IMR-90 (cell line): ENCODE measurements around the gene TMEM158. TPM values are rescaled to one million over a fixed set of nuclear protein-coding genes. Genes with fewer than 3 reads are reported as not detected.

Experiments
- ATAC-seq: fragments of 200-7000 bp; cut with Tn5 transposase; 2 replicates; pipeline ENCODE4 v1.9.1; 2020; ENCODE audit warnings: low read depth, mild to moderate bottlenecking, moderate library complexity
- BruUV-seq: library from RNA; stranded (reverse); fragments of 400-500 nt; replicated peaks from 2 replicates; lab custom pipeline; 2021; lab: Mats Ljungman, UMichigan
- CTCF ChIA-PET: fragments of 300-600 bp; formaldehyde crosslinking; extraction: SDS; loops from one replicate; lab custom pipeline; 2021; ENCODE audit warnings: antibody characterized with exemption; lab: Yijun Ruan, JAX
- POLR2A ChIA-PET: fragments of 300-600 bp; sonication (Branson Sonifier 250); formaldehyde crosslinking; loops from one replicate; lab custom pipeline; 2022; ENCODE audit warnings: antibody characterized with exemption; ENCODE audit not compliant: unreplicated experiment; lab: Charles Lee
- DNase-seq: peaks from one replicate; pipeline ENCODE4 v3.0.0; 2013
- H2AFZ ChIP-seq: replicated peaks from 2 replicates; pipeline ENCODE3; 2013; ENCODE audit warnings: low read length, mild to moderate bottlenecking; ENCODE audit not compliant: poor library complexity
- H2AK5ac ChIP-seq: 2 replicates; pipeline ENCODE4 v1.6.1; 2013; ENCODE audit warnings: low read depth, low read length, inconsistent platforms
- H2AK9ac ChIP-seq: replicated peaks from 2 replicates; pipeline ENCODE3; 2013; ENCODE audit warnings: mild to moderate bottlenecking, low read depth, low read length, moderate library complexity; ENCODE audit not compliant: poor library complexity
- H2BK120ac ChIP-seq: 2 replicates; pipeline ENCODE4 v1.6.1; 2013; ENCODE audit warnings: low read depth, low read length, inconsistent platforms
- H2BK15ac ChIP-seq: 3 replicates; pipeline ENCODE4 v1.6.1; 2013; ENCODE audit warnings: low read depth, low read length, inconsistent platforms
- H2BK20ac ChIP-seq: 2 replicates; pipeline ENCODE4 v1.6.1; 2013; ENCODE audit warnings: low read depth, mild to moderate bottlenecking, inconsistent platforms, low read length, moderate library complexity
- H2BK5ac ChIP-seq: 2 replicates; pipeline ENCODE4 v1.6.1; 2013; ENCODE audit warnings: mild to moderate bottlenecking, low read depth, low read length, inconsistent platforms; ENCODE audit not compliant: poor library complexity, severe bottlenecking
- H3K14ac ChIP-seq: replicated peaks from 2 replicates; pipeline ENCODE4 v1.6.1; 2013; ENCODE audit warnings: low read depth, low read length, inconsistent platforms
- H3K18ac ChIP-seq: 2 replicates; pipeline ENCODE4 v1.6.1; 2013; ENCODE audit warnings: low read depth, low read length, control low read depth
- H3K23ac ChIP-seq: 2 replicates; pipeline ENCODE4 v1.6.1; 2013; ENCODE audit warnings: low read depth, low read length, inconsistent platforms
- H3K27ac ChIP-seq: 2 replicates; pipeline ENCODE4 v1.5.1; 2013; ENCODE audit warnings: mild to moderate bottlenecking, control low read depth, low read length; ENCODE audit not compliant: insufficient read depth
- H3K27me3 ChIP-seq: 2 replicates; pipeline ENCODE4 v1.6.1; 2013; ENCODE audit warnings: low read length; ENCODE audit not compliant: control insufficient read depth, insufficient read depth
- H3K36me3 ChIP-seq: 2 replicates; pipeline ENCODE4 v1.6.1; 2013; ENCODE audit warnings: low read length, mixed read lengths; ENCODE audit not compliant: control insufficient read depth, insufficient read depth
- H3K4ac ChIP-seq: 2 replicates; pipeline ENCODE4 v1.6.1; 2013; ENCODE audit warnings: low read depth, low read length, inconsistent platforms
- H3K4me1 ChIP-seq: 2 replicates; pipeline ENCODE4 v1.6.1; 2013; ENCODE audit warnings: low read length, mixed read lengths; ENCODE audit not compliant: control insufficient read depth, insufficient read depth
- H3K4me2 ChIP-seq: 2 replicates; pipeline ENCODE4 v1.6.1; 2013; ENCODE audit warnings: low read depth, mild to moderate bottlenecking, control low read depth, low read length, moderate library complexity
- H3K4me3 ChIP-seq: 2 replicates; pipeline ENCODE4 v1.5.1; 2013; ENCODE audit warnings: low read depth, mild to moderate bottlenecking, control low read depth, low read length, moderate library complexity; ENCODE audit not compliant: insufficient read depth
- H3K56ac ChIP-seq: 2 replicates; pipeline ENCODE4 v1.6.1; 2013; ENCODE audit warnings: low read length, inconsistent platforms; ENCODE audit not compliant: insufficient read depth; ENCODE audit errors: extremely low read depth
- H3K79me1 ChIP-seq, 2 experiments: 2 replicates each; pipeline ENCODE4 v1.6.1; 2013; ENCODE audit warnings: low read length in 2 of 2, inconsistent platforms in 1 of 2, low read depth in 1 of 2
- H3K9ac ChIP-seq: 2 replicates; pipeline ENCODE4 v1.6.1; 2013; ENCODE audit warnings: low read depth, low read length, control low read depth
- H3K9me1 ChIP-seq: 2 replicates; pipeline ENCODE4 v1.6.1; 2013; ENCODE audit warnings: low read length, inconsistent platforms; ENCODE audit not compliant: insufficient read depth
- H3K9me3 ChIP-seq: 2 replicates; pipeline ENCODE4 v1.6.1; 2013; ENCODE audit warnings: low read length; ENCODE audit not compliant: control insufficient read depth, insufficient read depth
- H4K20me1 ChIP-seq: 2 replicates; pipeline ENCODE4 v1.6.1; 2013; ENCODE audit warnings: low read length, inconsistent platforms; ENCODE audit not compliant: insufficient read depth
- H4K5ac ChIP-seq: 2 replicates; pipeline ENCODE4 v1.6.1; 2013; ENCODE audit warnings: mild to moderate bottlenecking, low read depth, low read length, control low read depth
- H4K8ac ChIP-seq, 2 experiments: 2 replicates each; pipeline ENCODE4 v1.6.1; 2013; ENCODE audit warnings: low read depth in 2 of 2, low read length in 2 of 2, control low read depth in 1 of 2, inconsistent platforms in 1 of 2
- H4K91ac ChIP-seq: 2 replicates; pipeline ENCODE4 v1.6.1; 2013; ENCODE audit warnings: low read depth, low read length, inconsistent platforms; ENCODE audit not compliant: insufficient read depth
- BHLHE40 ChIP-seq: fragments of 150-350 bp; IDR thresholded peaks from 2 replicates; pipeline ENCODE4 v1.6.1; 2016; ENCODE audit warnings: mild to moderate bottlenecking, low read depth, low read length
- CEBPB ChIP-seq: IDR thresholded peaks from 2 replicates; pipeline ENCODE4 v1.6.1; 2012; ENCODE audit warnings: low read depth, low read length, improper control_type of control experiment
- CHD1 ChIP-seq: IDR thresholded peaks from 2 replicates; pipeline ENCODE4 v1.6.1; 2012; ENCODE audit warnings: low read depth, low read length, improper control_type of control experiment
- FOS ChIP-seq: fragments of 150-350 bp; IDR thresholded peaks from 2 replicates; pipeline ENCODE4 v1.6.1; 2016; ENCODE audit warnings: low read depth, low read length
- MAFK ChIP-seq: IDR thresholded peaks from 2 replicates; pipeline ENCODE4 v1.6.1; 2012; ENCODE audit warnings: low read depth, low read length, improper control_type of control experiment
- MAZ ChIP-seq: IDR thresholded peaks from 2 replicates; pipeline ENCODE4 v1.6.1; 2012; ENCODE audit warnings: low read depth, mild to moderate bottlenecking, low read length, improper control_type of control experiment, moderate library complexity, borderline replicate concordance
- MXI1 ChIP-seq: IDR thresholded peaks from 2 replicates; pipeline ENCODE4 v1.6.1; 2012; ENCODE audit warnings: low read depth, mild to moderate bottlenecking, low read length, moderate library complexity, borderline replicate concordance
- NFE2L2 ChIP-seq: fragments of 150-350 bp; IDR thresholded peaks from 2 replicates; pipeline ENCODE4 v1.6.1; 2016; ENCODE audit warnings: low read depth, mild to moderate bottlenecking, low read length
- POLR2A ChIP-seq: IDR thresholded peaks from 2 replicates; pipeline ENCODE4 v1.6.1; 2012; ENCODE audit warnings: mild to moderate bottlenecking, low read depth, low read length
- RAD21 ChIP-seq: IDR thresholded peaks from 2 replicates; pipeline ENCODE4 v1.6.1; 2012; ENCODE audit warnings: low read length, improper control_type of control experiment
- RCOR1 ChIP-seq: IDR thresholded peaks from 2 replicates; pipeline ENCODE4 v1.6.1; 2012; ENCODE audit warnings: mild to moderate bottlenecking, low read length, improper control_type of control experiment; ENCODE audit not compliant: insufficient replicate concordance
- RFX5 ChIP-seq: IDR thresholded peaks from 2 replicates; pipeline ENCODE4 v1.8.0; 2012; ENCODE audit warnings: low read depth, mild to moderate bottlenecking, low read length, moderate library complexity
- SMC3 ChIP-seq: fragments of 150-350 bp; IDR thresholded peaks from 2 replicates; pipeline ENCODE4 v1.6.1; 2016; ENCODE audit warnings: low read depth, mild to moderate bottlenecking, antibody characterized with exemption, low read length, moderate library complexity
- WGBS, 2 experiments: methylation state at CpG; one replicate each; pipeline versions ENCODE4 v1.1.5 to v1.1.7; 2013; ENCODE audit warnings: missing lambda C conversion rate in 2 of 2; ENCODE audit not compliant: insufficient read length in 1 of 2; ENCODE audit errors: extremely low coverage in 2 of 2; 5-methylcytosine and 5-hydroxymethylcytosine counted together
- dilution Hi-C: fragments of 300-500 bp; cut with HindIII; formaldehyde crosslinking; loops from one replicate; pipeline ENCODE4 v1.14.3; 2018; ENCODE audit warnings: low sequenced_read_pairs; ENCODE audit not compliant: unreplicated experiment
- in situ Hi-C: fragments of 300-500 bp; cut with MboI; formaldehyde crosslinking; loops from 3 replicates; pipeline ENCODE4 v1.14.3; 2019; ENCODE audit warnings: low sequenced_read_pairs, inconsistent platforms, mixed read lengths
- intact Hi-C: fragments of 100-400 bp; cut with micrococcal nuclease; formaldehyde crosslinking; loops from 2 replicates; pipeline ENCODE4 v1.10.0; 2022
- polyA plus RNA-seq, 3 experiments: library from polyadenylated mRNA; depleted of rRNA; stranded (reverse); fragments of >200 nt; gene quantifications; 2 replicates each; pipeline ENCODE4 v1.2.3, GENCODE V29; 2012; ENCODE audit warnings: low replicate concordance in 1 of 3
- total RNA-seq: library from RNA; depleted of rRNA; stranded (reverse); fragments of >200 nt; gene quantifications from 2 replicates; pipeline ENCODE4 v1.2.3, GENCODE V29; 2012
- TF ChIP-seq, protein P1 (sequence below): conservative IDR thresholded peaks from 2 replicates; pipeline ENCODE4 v1.5.1; 2012; ENCODE audit warnings: mild to moderate bottlenecking, low read depth, low read length, improper control_type of control experiment
- TF ChIP-seq, protein P2 (sequence below): fragments of 150-350 bp; IDR thresholded peaks from 2 replicates; pipeline ENCODE4 v1.6.1; 2017; ENCODE audit warnings: mild to moderate bottlenecking, antibody characterized with exemption, low read length, low read depth

Gene TMEM158
- total and polyA plus RNA-seq, 2 of the 4 experiments (the other 2 are of a cell fraction) = 1.6 to 16.4 TPM

DNA sequence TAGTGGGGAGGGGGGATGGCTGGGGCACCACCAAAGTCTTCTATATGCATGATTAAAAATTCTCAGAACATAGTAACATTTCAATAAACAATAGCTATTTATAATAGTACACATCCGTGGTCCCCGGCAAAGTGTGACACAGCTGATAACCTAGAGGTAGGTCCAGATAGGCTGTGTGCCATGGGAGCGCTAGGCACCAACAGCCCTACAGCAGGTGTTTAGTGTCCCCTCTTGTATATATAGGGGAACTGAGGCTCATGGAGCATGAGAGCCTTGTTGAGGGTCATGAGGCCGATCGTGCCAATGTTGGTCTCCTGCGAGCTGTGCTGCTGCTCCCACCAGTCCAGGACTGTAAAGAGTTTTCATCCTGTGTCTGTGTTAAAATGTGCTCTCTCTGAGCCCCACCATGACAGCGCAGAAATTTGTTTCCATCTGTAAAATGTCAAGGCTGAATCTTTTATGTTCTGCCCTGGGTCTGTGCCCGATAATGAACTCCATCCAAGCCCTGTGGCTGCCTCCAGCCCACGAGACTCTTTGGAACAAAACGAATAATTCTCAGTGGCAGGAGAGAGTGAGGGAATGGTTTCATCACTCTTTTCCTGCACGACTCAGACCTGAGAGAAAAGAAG lies 14.5 kb downstream of the TMEM158 start:
- H4K8ac ChIP-seq = peak overlapping the region; percentile 44 to 78
- peak overlapping the region; percentile 46 for H3K4ac ChIP-seq
- H2AK9ac ChIP-seq = no peak overlapping the region
- H2BK15ac ChIP-seq = peak overlapping the region; percentile 62; the same call in 2 of the 3 replicates
- peak overlapping the region; percentile 90; the same call in 1 of the 2 replicates for H2BK20ac ChIP-seq
- dilution Hi-C loops = no loop called here
- BruUV-seq = no TSS peak
- peak overlapping the region; percentile 8; the same call in 1 of the 2 replicates for H3K18ac ChIP-seq
- H2BK120ac ChIP-seq = peak overlapping the region; percentile 94
- H2AK5ac ChIP-seq = peak overlapping the region; percentile 93
- H3K9ac ChIP-seq = no peak overlapping the region
- H3K27ac ChIP-seq = no peak overlapping the region
- intact Hi-C loops = loop anchor here (5.0 kb wide), 1 partner anchor 79 kb away; no protein-coding TSS in a partner anchor
- WGBS, 2 experiments = 63% methylated on average over 7 of the region's 11 CpGs; no CpG with 5 or more reads in 1 of the 2 experiments
- peak overlapping the region; percentile 53 for H3K14ac ChIP-seq
- H4K5ac ChIP-seq = no peak overlapping the region; the same call in none of the 2 replicates
- no peaks in the 10 kb centered on the region for H3K79me1 ChIP-seq
- no peak overlapping the region for H3K23ac ChIP-seq
- H3K4me1 ChIP-seq = peaks cover 19% of the 10 kb centered on the region
- ATAC-seq (no peak), DNase-seq (no peak)
- H4K91ac ChIP-seq = peak overlapping the region; percentile 43; the same call in 1 of the 2 replicates
- POLR2A ChIA-PET = no interaction called here
- no peaks in the 10 kb centered on the region for H3K36me3 ChIP-seq
- H3K4me3 ChIP-seq = no peak overlapping the region
- H3K4me2 ChIP-seq = no peak overlapping the region
- H2AFZ ChIP-seq = peak overlapping the region; percentile 24
- CTCF ChIA-PET = interaction anchor here (1.9 to 3.6 kb wide), 2 partner anchors 170 to 173 kb away, joined by 7 to 23 read pairs; no protein-coding TSS in a partner anchor
- no peaks in the 10 kb centered on the region for H4K20me1 ChIP-seq
- peak overlapping the region; percentile 8 for H2BK5ac ChIP-seq
- no peak overlapping the region for H3K56ac ChIP-seq
- H3K9me1 ChIP-seq = peaks cover 6% of the 10 kb centered on the region
- no peaks in the 10 kb centered on the region for H3K27me3 ChIP-seq
- no peaks in the 10 kb centered on the region for H3K9me3 ChIP-seq
- in situ Hi-C loops = no loop called here
- TF ChIP-seq CEBPB (no peak), BHLHE40 (no peak), MAZ (no peak), MXI1 (no peak), SMC3 (no peak), RCOR1 (no peak), FOS (no peak), RFX5 (no peak), NFE2L2 (no peak), CHD1 (no peak), RAD21 (no peak), POLR2A (no peak), MAFK (no peak)
- TF ChIP-seq, protein P1, sequence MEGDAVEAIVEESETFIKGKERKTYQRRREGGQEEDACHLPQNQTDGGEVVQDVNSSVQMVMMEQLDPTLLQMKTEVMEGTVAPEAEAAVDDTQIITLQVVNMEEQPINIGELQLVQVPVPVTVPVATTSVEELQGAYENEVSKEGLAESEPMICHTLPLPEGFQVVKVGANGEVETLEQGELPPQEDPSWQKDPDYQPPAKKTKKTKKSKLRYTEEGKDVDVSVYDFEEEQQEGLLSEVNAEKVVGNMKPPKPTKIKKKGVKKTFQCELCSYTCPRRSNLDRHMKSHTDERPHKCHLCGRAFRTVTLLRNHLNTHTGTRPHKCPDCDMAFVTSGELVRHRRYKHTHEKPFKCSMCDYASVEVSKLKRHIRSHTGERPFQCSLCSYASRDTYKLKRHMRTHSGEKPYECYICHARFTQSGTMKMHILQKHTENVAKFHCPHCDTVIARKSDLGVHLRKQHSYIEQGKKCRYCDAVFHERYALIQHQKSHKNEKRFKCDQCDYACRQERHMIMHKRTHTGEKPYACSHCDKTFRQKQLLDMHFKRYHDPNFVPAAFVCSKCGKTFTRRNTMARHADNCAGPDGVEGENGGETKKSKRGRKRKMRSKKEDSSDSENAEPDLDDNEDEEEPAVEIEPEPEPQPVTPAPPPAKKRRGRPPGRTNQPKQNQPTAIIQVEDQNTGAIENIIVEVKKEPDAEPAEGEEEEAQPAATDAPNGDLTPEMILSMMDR = no peak
- TF ChIP-seq, protein P2, sequence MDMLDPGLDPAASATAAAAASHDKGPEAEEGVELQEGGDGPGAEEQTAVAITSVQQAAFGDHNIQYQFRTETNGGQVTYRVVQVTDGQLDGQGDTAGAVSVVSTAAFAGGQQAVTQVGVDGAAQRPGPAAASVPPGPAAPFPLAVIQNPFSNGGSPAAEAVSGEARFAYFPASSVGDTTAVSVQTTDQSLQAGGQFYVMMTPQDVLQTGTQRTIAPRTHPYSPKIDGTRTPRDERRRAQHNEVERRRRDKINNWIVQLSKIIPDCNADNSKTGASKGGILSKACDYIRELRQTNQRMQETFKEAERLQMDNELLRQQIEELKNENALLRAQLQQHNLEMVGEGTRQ = no peak
